ENCODE data around the gene DCAF6.

DNA sequence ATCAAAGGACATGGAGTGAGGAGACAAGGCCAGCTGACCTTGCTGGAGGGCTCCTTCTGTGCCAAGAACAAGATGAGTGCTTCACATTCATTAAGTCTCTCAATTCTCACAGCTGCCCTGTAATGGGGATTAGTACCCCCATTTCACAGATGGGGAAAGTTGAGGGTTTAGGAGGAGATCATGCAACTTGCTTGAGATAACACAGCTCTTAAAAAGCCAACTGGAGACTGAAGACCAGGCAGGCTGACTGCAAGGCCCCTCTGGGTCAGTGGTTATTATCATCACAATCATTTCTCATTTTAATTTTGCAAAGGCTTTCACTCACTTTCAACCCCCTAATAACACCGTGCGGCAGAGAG is 153.5 kb downstream of the DCAF6 start:
- TF ChIP-seq GATA2 (IDR thresholded peaks at IDR 0.05; ENCODE audit: low read depth, low read length) (no peak), GATA3 (IDR thresholded peaks at IDR 0.05; ENCODE audit: low read depth, low read length) (no peak)
